Breast epithelium (tissue), 4 donors: ENCODE data around the gene RNASE4. TPM values are rescaled to one million over a fixed set of nuclear protein-coding genes. Genes with fewer than 3 reads are reported as not detected.
A peak's percentile ranks its signal among the peaks of the same experiment; 100 is the strongest.

Source experiments
- DNase-seq, 2 donors: peaks; one replicate each; pipeline ENCODE4 v3.0.0-alpha.2; 2019; ENCODE audit warnings: low spot score in 2 of 2
- H3K27ac ChIP-seq, 2 donors: fragments of 200-600 bp; sonication (generic) in 1 of 2; one replicate each; pipeline ENCODE4 v1.5.1; 2016 to 2019; ENCODE audit warnings: mild to moderate bottlenecking in 1 of 2
- H3K27me3 ChIP-seq, 2 donors: fragments of 200-600 bp; sonication (generic) in 1 of 2; one replicate each; pipeline versions ENCODE4 v1.5.1 to v1.6.0; 2017 to 2019; ENCODE audit warnings: control low read depth in 1 of 2, mild to moderate bottlenecking in 1 of 2
- H3K36me3 ChIP-seq: fragments of 200-600 bp; one replicate; pipeline ENCODE4 v1.5.1; 2019
- H3K4me1 ChIP-seq, 2 donors: fragments of 200-600 bp; sonication (generic); one replicate each; pipeline ENCODE4 v1.5.1; 2016 to 2019; ENCODE audit warnings: control low read depth in 1 of 2
- H3K4me3 ChIP-seq, 3 donors: fragments of 200-600 bp; sonication (generic); 1 replicate in 2 of 3; 2 replicates in 1 of 3; pipeline ENCODE4 v1.5.1; 2016 to 2019; ENCODE audit warnings: mild to moderate bottlenecking in 3 of 3, moderate library complexity in 2 of 3
- H3K9me3 ChIP-seq, 2 donors: fragments of 200-600 bp; sonication (generic) in 1 of 2; one replicate each; pipeline ENCODE4 v1.5.1; 2016 to 2019; ENCODE audit warnings: control low read depth in 1 of 2
- POLR2A ChIP-seq: fragments of 450-650 bp; IDR thresholded peaks from one replicate; pipeline ENCODE4 v1.6.1; 2016; ENCODE audit warnings: antibody characterized with exemption, mild to moderate bottlenecking, moderate library complexity
- POLR2AphosphoS5 ChIP-seq, 3 donors: sonication (generic); formaldehyde crosslinking; IDR thresholded peaks; one replicate each; pipeline ENCODE4 v1.6.1; 2017; ENCODE audit warnings: antibody characterized with exemption in 3 of 3
- intact Hi-C: fragments of 100-400 bp; cut with DNase I; formaldehyde crosslinking; loops from one replicate; pipeline ENCODE4 v1.15.1; 2023; ENCODE audit warnings: low total_unique reads
- total RNA-seq, 3 donors: library from RNA; depleted of rRNA; stranded (reverse); fragments of >200 nt; gene quantifications; one replicate each; pipeline ENCODE4 v1.1.0, GENCODE V29; 2016
- TF ChIP-seq, protein P1 (sequence below), 3 donors: fragments of 450-650 bp; IDR thresholded peaks; one replicate each; pipeline ENCODE4 v1.5.1; 2016 to 2017; ENCODE audit warnings: antibody characterized with exemption in 3 of 3, mild to moderate bottlenecking in 3 of 3, moderate library complexity in 3 of 3

RNASE4 gene
- total RNA-seq, 3 donors from 2014 or later, result 165 to 367 (median 177) TPM

DNA sequence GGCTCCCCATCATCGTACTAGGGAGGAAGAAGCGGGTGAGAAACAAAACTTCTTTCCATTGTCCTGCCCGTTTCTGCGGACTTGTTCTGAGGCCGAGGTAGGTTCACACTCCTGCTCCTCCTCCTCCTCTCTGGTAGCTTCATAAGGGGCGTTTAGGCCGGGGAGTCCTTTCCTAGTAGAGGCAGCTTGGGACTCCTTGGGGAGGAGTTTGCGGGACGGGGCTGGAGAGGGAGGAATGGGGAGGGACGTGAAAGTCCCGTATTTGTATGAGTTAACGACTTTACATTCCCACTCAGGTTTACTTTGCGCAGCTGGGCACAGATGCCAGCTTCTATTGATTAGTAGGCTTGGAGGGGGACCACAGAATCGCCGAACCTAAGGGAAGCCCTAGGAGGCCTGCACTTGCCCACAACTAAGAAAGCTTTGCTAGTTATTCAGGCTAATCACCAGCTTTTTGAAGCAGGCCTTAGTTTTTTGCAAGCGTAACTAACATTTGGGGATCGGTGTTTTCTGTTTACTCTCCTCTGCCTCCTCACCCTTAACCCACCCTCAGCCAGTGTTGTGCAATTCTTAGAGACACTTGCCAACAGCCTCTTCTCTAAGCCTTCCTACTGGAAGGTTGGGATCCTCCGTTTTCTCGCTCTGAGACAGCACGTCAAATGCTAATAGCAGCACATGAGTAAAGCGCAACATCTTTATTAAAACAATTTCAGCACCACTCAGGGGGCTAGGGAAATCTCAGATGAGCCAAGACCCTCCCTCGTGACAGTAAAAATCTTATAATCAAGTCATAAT lies 499 bp downstream of the RNASE4 start:
- H3K27ac ChIP-seq, result peak overlapping the region; percentile 99 to 100
- H3K36me3 ChIP-seq, result no peaks in the 10 kb centered on the region
- H3K4me3 ChIP-seq, result peak overlapping the region; percentile 83 to 93 (median 88)
- intact Hi-C loops, result loop anchor here (5.0 kb wide), 1 partner anchor 73 kb away; no protein-coding TSS in a partner anchor
- peaks cover 0 to 14% of the 10 kb centered on the region in 2 donors for H3K4me1 ChIP-seq
- peak in 1 of 2 donors; percentile 45 for DNase-seq
- TF ChIP-seq POLR2AphosphoS5 (IDR thresholded peaks at IDR 0.05), result peak in 2 of 3 donors; percentile 43 to 65
- TF ChIP-seq, protein P1, sequence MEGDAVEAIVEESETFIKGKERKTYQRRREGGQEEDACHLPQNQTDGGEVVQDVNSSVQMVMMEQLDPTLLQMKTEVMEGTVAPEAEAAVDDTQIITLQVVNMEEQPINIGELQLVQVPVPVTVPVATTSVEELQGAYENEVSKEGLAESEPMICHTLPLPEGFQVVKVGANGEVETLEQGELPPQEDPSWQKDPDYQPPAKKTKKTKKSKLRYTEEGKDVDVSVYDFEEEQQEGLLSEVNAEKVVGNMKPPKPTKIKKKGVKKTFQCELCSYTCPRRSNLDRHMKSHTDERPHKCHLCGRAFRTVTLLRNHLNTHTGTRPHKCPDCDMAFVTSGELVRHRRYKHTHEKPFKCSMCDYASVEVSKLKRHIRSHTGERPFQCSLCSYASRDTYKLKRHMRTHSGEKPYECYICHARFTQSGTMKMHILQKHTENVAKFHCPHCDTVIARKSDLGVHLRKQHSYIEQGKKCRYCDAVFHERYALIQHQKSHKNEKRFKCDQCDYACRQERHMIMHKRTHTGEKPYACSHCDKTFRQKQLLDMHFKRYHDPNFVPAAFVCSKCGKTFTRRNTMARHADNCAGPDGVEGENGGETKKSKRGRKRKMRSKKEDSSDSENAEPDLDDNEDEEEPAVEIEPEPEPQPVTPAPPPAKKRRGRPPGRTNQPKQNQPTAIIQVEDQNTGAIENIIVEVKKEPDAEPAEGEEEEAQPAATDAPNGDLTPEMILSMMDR (IDR thresholded peaks at IDR 0.05), result no peak
- TF ChIP-seq POLR2A, result peak; percentile 3
- no peaks in the 10 kb centered on the region for H3K27me3 ChIP-seq
- H3K9me3 ChIP-seq, result no peaks in the 10 kb centered on the region

DNA sequence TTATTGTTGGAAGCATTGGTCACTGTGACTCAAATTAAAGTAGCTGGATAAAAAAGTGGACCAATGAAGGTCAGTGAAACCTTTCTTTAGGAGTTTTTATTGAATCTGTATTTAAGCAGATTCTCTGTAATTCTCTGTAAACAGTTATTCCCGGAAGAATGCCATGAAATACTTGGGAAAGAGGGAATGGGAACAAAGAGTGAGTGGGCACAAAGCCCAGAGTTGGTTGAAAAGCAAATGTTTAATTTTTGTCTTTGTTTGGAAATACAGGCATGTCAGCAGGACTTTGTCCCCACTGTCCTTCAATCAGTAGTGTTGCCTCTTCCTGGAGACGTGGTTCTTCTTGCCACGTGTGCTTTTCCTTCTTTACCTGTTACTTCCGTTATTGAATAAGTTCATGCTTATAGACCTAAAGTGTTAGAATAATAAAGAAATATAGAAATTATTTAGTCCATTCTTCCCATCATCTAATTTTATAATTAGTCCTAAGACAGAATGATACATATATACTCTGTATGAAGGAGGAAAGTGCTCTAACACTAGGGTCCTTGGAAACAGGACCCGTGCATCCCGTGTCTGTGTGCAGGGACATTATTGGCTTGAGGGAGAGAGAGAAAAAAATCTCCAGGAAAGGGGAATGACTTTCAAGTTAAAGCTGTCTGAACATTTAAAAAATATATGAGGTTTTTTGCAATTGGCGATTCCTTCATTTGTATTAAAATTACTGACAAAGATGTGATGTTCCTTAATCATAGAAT lies 2.2 kb downstream of the RNASE4 start:
- peak overlapping the region; percentile 99 to 100 for H3K27ac ChIP-seq
- no peak for DNase-seq
- TF ChIP-seq, protein P1 (IDR thresholded peaks at IDR 0.05), result no peak
- TF ChIP-seq POLR2AphosphoS5 (IDR thresholded peaks at IDR 0.05) (no peak), POLR2A (no peak)
- intact Hi-C loops, result no loop called here
- no peaks in the 10 kb centered on the region for H3K27me3 ChIP-seq
- no peaks in the 10 kb centered on the region for H3K36me3 ChIP-seq
- no peaks in the 10 kb centered on the region for H3K9me3 ChIP-seq
- peak overlapping the region; percentile 83 to 93 (median 88) for H3K4me3 ChIP-seq
- peaks cover 0 to 5% of the 10 kb centered on the region in 2 donors for H3K4me1 ChIP-seq

DNA sequence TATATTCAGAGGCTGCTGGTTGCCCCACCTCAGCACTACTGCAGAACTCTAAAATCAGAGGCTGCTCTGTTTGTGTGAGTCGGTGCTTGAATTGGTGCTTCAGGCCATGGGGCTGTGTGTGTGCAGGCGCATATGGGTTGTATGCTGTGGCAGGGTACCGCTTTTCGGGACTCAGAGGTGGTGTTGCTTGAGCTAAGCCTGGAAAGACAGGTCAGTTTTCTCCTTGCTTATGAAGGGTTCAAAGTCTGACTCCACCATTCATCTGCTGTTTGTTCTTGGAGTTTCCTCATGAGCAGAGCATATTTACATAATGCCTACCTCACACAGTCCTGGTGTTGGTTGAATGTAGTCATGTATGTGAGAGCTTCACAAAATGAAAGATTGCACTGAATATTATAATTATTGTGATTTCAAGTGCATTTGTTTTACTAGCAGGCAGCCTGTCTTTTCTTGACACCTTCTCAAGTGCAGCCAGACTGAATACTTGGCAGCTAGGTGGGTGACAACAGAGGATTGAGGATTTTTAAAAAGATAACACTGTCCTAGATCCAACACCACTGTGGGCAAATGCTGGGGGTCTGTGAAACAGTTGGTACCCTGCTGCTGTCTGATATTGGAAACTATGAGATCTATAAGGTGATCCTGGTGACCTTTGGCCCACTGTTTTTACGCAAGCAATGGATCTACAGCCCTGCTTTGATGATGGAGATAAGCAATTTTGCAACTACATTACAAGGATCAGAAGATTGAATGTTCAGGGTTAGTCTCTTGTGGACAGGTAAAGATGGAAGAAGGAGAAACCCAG lies 3.2 kb downstream of the RNASE4 start:
- H3K27ac ChIP-seq, result peak overlapping the region in 1 of 2 donors; percentile 23
- DNase-seq, result no peak
- H3K27me3 ChIP-seq, result no peaks in the 10 kb centered on the region
- no peaks in the 10 kb centered on the region for H3K9me3 ChIP-seq
- no peak for TF ChIP-seq POLR2AphosphoS5 (IDR thresholded peaks at IDR 0.05)
- TF ChIP-seq POLR2A, result no peak
- TF ChIP-seq, protein P1 (IDR thresholded peaks at IDR 0.05), result no peak
- intact Hi-C loops, result no loop called here
- no peaks in the 10 kb centered on the region for H3K36me3 ChIP-seq
- H3K4me1 ChIP-seq, result peaks cover 0 to 5% of the 10 kb centered on the region in 2 donors
- peak overlapping the region in 2 of 3 donors; percentile 83 to 93 for H3K4me3 ChIP-seq

DNA sequence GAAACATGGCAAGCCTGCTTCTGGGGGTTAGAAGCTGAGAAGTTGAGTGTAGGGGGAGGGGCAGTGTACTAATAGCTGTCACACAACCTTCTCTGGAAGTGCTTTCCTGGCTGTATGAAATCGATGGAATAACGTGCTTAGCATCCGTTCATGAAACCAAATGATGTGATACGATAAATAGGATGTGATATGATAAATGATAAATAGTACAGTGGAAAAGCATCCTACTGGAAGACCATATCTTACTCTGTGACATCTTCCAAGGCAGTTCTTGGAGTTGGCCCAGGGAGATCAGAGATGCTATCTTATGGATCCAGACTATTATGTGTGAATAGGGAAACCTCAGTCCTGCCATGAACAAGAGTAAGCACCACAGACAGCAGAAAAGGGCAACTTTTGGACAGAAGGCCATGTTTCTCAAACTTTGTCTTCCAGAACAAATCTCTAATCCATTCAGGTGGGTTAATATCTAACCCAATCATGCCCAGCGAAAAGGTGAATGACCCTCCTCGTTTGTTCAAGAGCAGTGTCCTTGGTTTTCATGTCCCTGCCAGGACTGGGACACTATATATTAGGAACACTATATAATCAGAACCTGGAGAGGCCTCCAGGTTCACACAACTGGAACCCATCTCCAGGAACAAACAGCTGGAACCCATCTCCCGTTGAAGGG lies 3.9 kb downstream of the RNASE4 start, which contains the start of gene ANG:
Gene ANG, plus strand, starts transcription at position 598 of the 673 bp plus-strand sequence. CDS start 4,801 bp downstream, outside the sequence.
- peak within 1 kb of the TSS in 1 of 2 donors; percentile 23 for H3K27ac ChIP-seq
- no peaks in the 10 kb centered on the region for H3K36me3 ChIP-seq
- intact Hi-C loops, result no loop called here
- TF ChIP-seq POLR2AphosphoS5 (IDR thresholded peaks at IDR 0.05), result no peak
- peak within 1 kb of the TSS in 1 of 3 donors; percentile 83 for H3K4me3 ChIP-seq
- H3K27me3 ChIP-seq, result no peaks in the 10 kb centered on the region
- H3K9me3 ChIP-seq, result no peaks in the 10 kb centered on the region
- peaks cover 0 to 5% of the 10 kb centered on the region in 2 donors for H3K4me1 ChIP-seq
- no peak for DNase-seq
